ENCODE results near the gene DMD. TPM values are rescaled to one million over a fixed set of nuclear protein-coding genes. Genes with fewer than 3 reads are reported as not detected.

Gene DMD
- total and polyA plus RNA-seq, 2 donors (not counting 1 experiment from before 2014, with no cell fraction given), result 2.0 to 51.8 TPM

- Histone ChIP-seq H3K4me3 (ENCODE audit: control extremely low read depth in 1 of 5, extremely low read depth in 1 of 5, insufficient read depth in 1 of 5, low read depth in 2 of 5, low read length in 4 of 5) (no peak overlapping the region), H4K20me1 (ENCODE audit: control insufficient read depth, insufficient read depth, low read length, poor library complexity, severe bottlenecking) (no peaks in the 10 kb centered on the region), H2AFZ (ENCODE audit: insufficient read depth, low read depth, low read length, poor library complexity, severe bottlenecking) (no peak overlapping the region), H3K36me3 (replicated peaks in 1 of 2; ENCODE audit: control extremely low read depth in 1 of 2, control insufficient read depth in 1 of 2, extremely low read depth in 1 of 2, insufficient read depth in 2 of 2, low read length in 1 of 2) (no peaks in the 10 kb centered on the region), H3K79me2 (ENCODE audit: control insufficient read depth, insufficient read depth, low read length) (no peaks in the 10 kb centered on the region), H3K4me1 (ENCODE audit: control insufficient read depth in 2 of 2, insufficient read depth in 2 of 2, low read length in 2 of 2) (no peaks in the 10 kb centered on the region), H3K27me3 (replicated peaks in 1 of 4; ENCODE audit: control extremely low read depth in 1 of 4, control insufficient read depth in 3 of 4, insufficient read depth in 4 of 4, low read length in 3 of 4) (no peaks in the 10 kb centered on the region), H3K9ac (ENCODE audit: low read length) (no peak overlapping the region), H3K9me3 (ENCODE audit: control extremely low read depth in 1 of 3, control insufficient read depth in 2 of 3, insufficient read depth in 1 of 3, low read length in 2 of 3) (no peaks in the 10 kb centered on the region), H3K4me2 (replicated peaks; ENCODE audit: low read depth, low read length, poor library complexity, severe bottlenecking) (no peak overlapping the region), H3K27ac (ENCODE audit: low read length in 2 of 2) (no peak overlapping the region)
- DNase-seq (no peak), ATAC-seq (ENCODE audit: low read depth) (no peak)
- no CpG with 5 or more reads among the region's 5 CpGs for WGBS (ENCODE audit: insufficient coverage)
- Mint-ChIP-seq H3K4me3 (no peak overlapping the region), H3K9me3 (ENCODE audit: insufficient read depth) (no peaks in the 10 kb centered on the region), H3K27me3 (no peaks in the 10 kb centered on the region), H3K27ac (no peak overlapping the region), H3K4me1 (no peaks in the 10 kb centered on the region)
- ChIA-PET POLR2A (no interaction called here), CTCF (no interaction called here)
- intact Hi-C loops (cut with micrococcal nuclease), result no loop called here
- TF ChIP-seq CTCF (IDR thresholded peaks at IDR 0.05) (no peak), EZH2 (IDR thresholded peaks at IDR 0.05; ENCODE audit: borderline replicate concordance, insufficient read depth, low read depth, low read length, poor library complexity, severe bottlenecking) (no peak)
These were observed 1222.4 kb downstream of the DMD start for GRCh38 chrX:31988975-31989374.

- Histone ChIP-seq H4K20me1 (ENCODE audit: control insufficient read depth, insufficient read depth, low read length, poor library complexity, severe bottlenecking) (no peaks in the 10 kb centered on the region), H3K9ac (ENCODE audit: low read length) (no peak overlapping the region), H3K79me2 (ENCODE audit: control insufficient read depth, insufficient read depth, low read length) (no peaks in the 10 kb centered on the region), H2AFZ (ENCODE audit: insufficient read depth, low read depth, low read length, poor library complexity, severe bottlenecking) (no peak overlapping the region), H3K4me1 (ENCODE audit: control insufficient read depth in 2 of 2, insufficient read depth in 2 of 2, low read length in 2 of 2) (no peaks in the 10 kb centered on the region), H3K27me3 (replicated peaks in 1 of 4; ENCODE audit: control extremely low read depth in 1 of 4, control insufficient read depth in 3 of 4, insufficient read depth in 4 of 4, low read length in 3 of 4) (no peaks in the 10 kb centered on the region), H3K4me2 (replicated peaks; ENCODE audit: low read depth, low read length, poor library complexity, severe bottlenecking) (no peak overlapping the region), H3K27ac (ENCODE audit: low read length in 2 of 2) (no peak overlapping the region), H3K4me3 (ENCODE audit: control extremely low read depth in 1 of 5, extremely low read depth in 1 of 5, insufficient read depth in 1 of 5, low read depth in 2 of 5, low read length in 4 of 5) (no peak overlapping the region), H3K9me3 (ENCODE audit: control extremely low read depth in 1 of 3, control insufficient read depth in 2 of 3, insufficient read depth in 1 of 3, low read length in 2 of 3) (no peaks in the 10 kb centered on the region), H3K36me3 (replicated peaks in 1 of 2; ENCODE audit: control extremely low read depth in 1 of 2, control insufficient read depth in 1 of 2, extremely low read depth in 1 of 2, insufficient read depth in 2 of 2, low read length in 1 of 2) (no peaks in the 10 kb centered on the region)
- TF ChIP-seq EZH2 (IDR thresholded peaks at IDR 0.05; ENCODE audit: borderline replicate concordance, insufficient read depth, low read depth, low read length, poor library complexity, severe bottlenecking) (no peak), CTCF (IDR thresholded peaks at IDR 0.05) (no peak)
- DNase-seq (no peak), ATAC-seq (ENCODE audit: low read depth) (no peak)
- Mint-ChIP-seq H3K4me3 (no peak overlapping the region), H3K27me3 (no peaks in the 10 kb centered on the region), H3K27ac (no peak overlapping the region), H3K9me3 (ENCODE audit: insufficient read depth) (no peaks in the 10 kb centered on the region), H3K4me1 (no peaks in the 10 kb centered on the region)
- intact Hi-C loops (cut with micrococcal nuclease), result no loop called here
- ChIA-PET POLR2A (no interaction called here), CTCF (no interaction called here)
- 44% methylated on average over 3 of the region's 7 CpGs for WGBS (ENCODE audit: insufficient coverage)
These were observed 1229.7 kb downstream of the DMD start for GRCh38 chrX:31981546-31982062.
